ENCODE measurements around the gene PSMB10. TPM values are rescaled to one million over a fixed set of nuclear protein-coding genes. Genes with fewer than 3 reads are reported as not detected.
A peak's percentile ranks its signal among the peaks of the same experiment; 100 is the strongest.

PSMB10 gene
- total RNA-seq, 1 experiment from 2014 or later, result 39.5 TPM

DNA sequence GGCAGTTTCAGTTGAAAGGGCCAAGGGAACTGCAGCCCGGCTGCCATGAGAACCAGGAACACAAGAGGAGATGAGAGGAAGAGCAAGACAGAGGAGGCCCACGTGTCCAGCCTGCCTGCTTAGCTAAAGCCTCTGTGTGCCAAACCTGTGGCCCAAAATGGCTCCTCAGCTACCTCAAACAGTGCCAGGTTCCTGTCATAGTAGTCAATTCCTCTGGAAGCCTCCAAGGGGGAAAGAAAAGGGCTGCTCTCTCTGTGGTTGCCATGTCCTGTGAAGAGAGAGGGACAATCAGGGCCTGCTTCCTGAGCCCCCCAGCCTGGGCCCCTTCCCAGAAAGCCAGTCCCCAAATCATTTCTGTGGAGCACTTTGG is 26.6 kb upstream of the PSMB10 start:
- H3F3A ChIP-seq (ENCODE audit: insufficient read depth, low read depth), result no peaks in the 10 kb centered on the region
- no peaks in the 10 kb centered on the region for H4K20me1 ChIP-seq (ENCODE audit: insufficient read depth)
- DNase-seq, result no peak
- H3K4me1 ChIP-seq (replicated peaks; ENCODE audit: insufficient read depth), result peaks cover 9% of the 10 kb centered on the region; the same call in 1 of the 2 replicates
- no peak overlapping the region for H3K4me2 ChIP-seq
- no peaks in the 10 kb centered on the region for H3K9me2 ChIP-seq (ENCODE audit: insufficient read depth)
- H3K27ac ChIP-seq, result no peak overlapping the region
- CTCF ChIA-PET, result interaction anchor here (0.6 kb wide), 1 partner anchor 890 kb away, joined by 3 read pairs; no protein-coding TSS in a partner anchor
- no peaks in the 10 kb centered on the region for H3K9me3 ChIP-seq (ENCODE audit: insufficient read depth, low read depth)
- TF ChIP-seq, protein P1, sequence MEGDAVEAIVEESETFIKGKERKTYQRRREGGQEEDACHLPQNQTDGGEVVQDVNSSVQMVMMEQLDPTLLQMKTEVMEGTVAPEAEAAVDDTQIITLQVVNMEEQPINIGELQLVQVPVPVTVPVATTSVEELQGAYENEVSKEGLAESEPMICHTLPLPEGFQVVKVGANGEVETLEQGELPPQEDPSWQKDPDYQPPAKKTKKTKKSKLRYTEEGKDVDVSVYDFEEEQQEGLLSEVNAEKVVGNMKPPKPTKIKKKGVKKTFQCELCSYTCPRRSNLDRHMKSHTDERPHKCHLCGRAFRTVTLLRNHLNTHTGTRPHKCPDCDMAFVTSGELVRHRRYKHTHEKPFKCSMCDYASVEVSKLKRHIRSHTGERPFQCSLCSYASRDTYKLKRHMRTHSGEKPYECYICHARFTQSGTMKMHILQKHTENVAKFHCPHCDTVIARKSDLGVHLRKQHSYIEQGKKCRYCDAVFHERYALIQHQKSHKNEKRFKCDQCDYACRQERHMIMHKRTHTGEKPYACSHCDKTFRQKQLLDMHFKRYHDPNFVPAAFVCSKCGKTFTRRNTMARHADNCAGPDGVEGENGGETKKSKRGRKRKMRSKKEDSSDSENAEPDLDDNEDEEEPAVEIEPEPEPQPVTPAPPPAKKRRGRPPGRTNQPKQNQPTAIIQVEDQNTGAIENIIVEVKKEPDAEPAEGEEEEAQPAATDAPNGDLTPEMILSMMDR (conservative IDR thresholded peaks at IDR 0.05), result no peak
- no peak for TF ChIP-seq EZH2 (IDR thresholded peaks at IDR 0.05; ENCODE audit: low read depth)
- POLR2A ChIA-PET (ENCODE audit: unreplicated experiment), result no interaction called here
- BruUV-seq (replicated peaks), result no TSS peak
- intact Hi-C loops (cut with micrococcal nuclease; ENCODE audit: unreplicated experiment), result no loop called here
- H3K4me3 ChIP-seq, result no peak overlapping the region
- H3K36me3 ChIP-seq (ENCODE audit: low read depth), result no peaks in the 10 kb centered on the region
- H2AFZ ChIP-seq, result no peak overlapping the region
- 0 out of 2 replicates have a peak, but pooled peaks cover 10% of the 10 kb centered on the region for H3K79me2 ChIP-seq (ENCODE audit: low read depth)
- no peaks in the 10 kb centered on the region for H3K27me3 ChIP-seq (ENCODE audit: insufficient read depth, low read depth)

DNA sequence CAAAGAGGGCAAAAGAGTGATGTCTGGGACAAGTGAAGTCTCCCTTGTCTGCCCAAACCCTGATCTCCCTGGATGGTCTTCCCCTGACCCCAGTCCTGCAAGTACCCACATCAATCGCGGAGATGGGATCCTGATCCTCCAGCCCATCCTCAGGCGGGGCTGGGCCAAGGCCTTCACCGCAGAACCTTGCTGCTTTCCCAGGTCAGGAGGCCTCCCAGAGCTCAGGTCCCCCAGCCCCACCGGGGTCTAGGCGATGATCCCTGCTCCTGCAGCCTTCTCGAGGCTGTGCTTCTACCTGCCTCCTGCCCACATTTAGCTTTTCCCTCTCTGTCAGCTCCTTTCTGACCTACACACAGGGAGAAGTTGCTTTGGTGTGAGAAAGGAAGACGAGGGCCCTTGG is 25.5 kb upstream of the PSMB10 start:
- no peaks in the 10 kb centered on the region for H4K20me1 ChIP-seq (ENCODE audit: insufficient read depth)
- H2AFZ ChIP-seq, result no peak overlapping the region
- H3K36me3 ChIP-seq (ENCODE audit: low read depth), result no peaks in the 10 kb centered on the region
- no peaks in the 10 kb centered on the region for H3K9me3 ChIP-seq (ENCODE audit: insufficient read depth, low read depth)
- no peaks in the 10 kb centered on the region for H3K9me2 ChIP-seq (ENCODE audit: insufficient read depth)
- H3K4me1 ChIP-seq (replicated peaks; ENCODE audit: insufficient read depth), result peaks cover 4% of the 10 kb centered on the region; the same call in 1 of the 2 replicates
- ChIA-PET POLR2A (ENCODE audit: unreplicated experiment) (no interaction called here), CTCF (interaction anchor here (0.6 kb wide), 1 partner anchor 78 kb away, joined by 3 read pairs; no protein-coding TSS in a partner anchor)
- H3K4me2 ChIP-seq, result no peak overlapping the region
- no peaks in the 10 kb centered on the region for H3K27me3 ChIP-seq (ENCODE audit: insufficient read depth, low read depth)
- no peak for DNase-seq
- H3K79me2 ChIP-seq (ENCODE audit: low read depth), result 0 out of 2 replicates have a peak, but pooled peaks cover 4% of the 10 kb centered on the region
- no peak overlapping the region for H3K27ac ChIP-seq
- TF ChIP-seq, protein P1 (conservative IDR thresholded peaks at IDR 0.05), result no peak
- no peak for TF ChIP-seq EZH2 (IDR thresholded peaks at IDR 0.05; ENCODE audit: low read depth)
- no peaks in the 10 kb centered on the region for H3F3A ChIP-seq (ENCODE audit: insufficient read depth, low read depth)
- intact Hi-C loops (cut with micrococcal nuclease; ENCODE audit: unreplicated experiment), result no loop called here
- BruUV-seq (replicated peaks), result no TSS peak
- no peak overlapping the region for H3K4me3 ChIP-seq

DNA sequence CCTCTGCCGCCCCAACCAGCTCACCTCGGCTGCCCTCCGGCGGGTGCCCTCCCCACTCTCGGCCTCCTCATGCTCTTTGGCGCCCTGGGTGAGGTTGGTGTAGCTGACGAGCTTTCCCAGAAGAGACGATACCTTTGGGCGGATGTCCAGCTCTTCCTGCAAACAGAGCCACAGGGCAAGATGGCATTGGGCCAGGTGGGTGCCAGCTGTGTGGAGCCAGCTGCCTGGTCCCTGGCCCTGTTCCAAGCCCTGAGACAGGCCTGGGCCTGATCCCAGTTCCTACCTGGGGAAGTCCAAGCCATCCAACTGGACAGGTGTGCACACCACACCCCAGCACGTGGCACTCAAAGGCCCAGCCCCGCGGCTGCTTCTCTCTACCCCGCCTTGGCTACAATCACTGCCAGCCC is 24.9 kb upstream of the PSMB10 start:
- POLR2A ChIA-PET (ENCODE audit: unreplicated experiment), result interaction anchor here (0.6 kb wide), 2 partner anchors 430 to 495 kb away, joined by 3 to 9 read pairs; no protein-coding TSS in a partner anchor
- no peaks in the 10 kb centered on the region for H3K4me1 ChIP-seq (replicated peaks; ENCODE audit: insufficient read depth)

More for the DNA sequence above, 24.9 kb upstream of the PSMB10 start:
- no peaks in the 10 kb centered on the region for H3K9me2 ChIP-seq (ENCODE audit: insufficient read depth)
- H2AFZ ChIP-seq, result no peak overlapping the region
- H3K9me3 ChIP-seq (ENCODE audit: insufficient read depth, low read depth), result no peaks in the 10 kb centered on the region
- CTCF ChIA-PET, result interaction anchor here (0.6 kb wide), 1 partner anchor 79 kb away, joined by 3 read pairs; no protein-coding TSS in a partner anchor
- no peak overlapping the region for H3K27ac ChIP-seq
- no peaks in the 10 kb centered on the region for H3K36me3 ChIP-seq (ENCODE audit: low read depth)
- H3K4me3 ChIP-seq, result no peak overlapping the region
- no peaks in the 10 kb centered on the region for H4K20me1 ChIP-seq (ENCODE audit: insufficient read depth)
- no peaks in the 10 kb centered on the region for H3K27me3 ChIP-seq (ENCODE audit: insufficient read depth, low read depth)
- no peak overlapping the region for H3K4me2 ChIP-seq
- intact Hi-C loops (cut with micrococcal nuclease; ENCODE audit: unreplicated experiment), result loop anchor here (1.0 kb wide), 1 partner anchor 79 kb away; no protein-coding TSS in a partner anchor
- no TSS peak for BruUV-seq (replicated peaks)
- no peaks in the 10 kb centered on the region for H3K79me2 ChIP-seq (ENCODE audit: low read depth)
- H3F3A ChIP-seq (ENCODE audit: insufficient read depth, low read depth), result no peaks in the 10 kb centered on the region
- no peak for TF ChIP-seq EZH2 (IDR thresholded peaks at IDR 0.05; ENCODE audit: low read depth)
- TF ChIP-seq, protein P1 (conservative IDR thresholded peaks at IDR 0.05), result no peak
- peak in 1 of 2 experiments; percentile 97 for DNase-seq

Data from PC-9 (cell line).